ENCODE measurements around the gene KRTAP12-2. TPM values are rescaled to one million over a fixed set of nuclear protein-coding genes. Genes with fewer than 3 reads are reported as not detected.
"Not testable (repeated sequence)": the region's sequence is repeated elsewhere in the genome, so short reads cannot be mapped to it uniquely, and the experiment has no call there.

KRTAP12-2 gene
- total and polyA plus RNA-seq, 3 donors from 2014 or later: 0.79 TPM; not detected in 2

DNA sequence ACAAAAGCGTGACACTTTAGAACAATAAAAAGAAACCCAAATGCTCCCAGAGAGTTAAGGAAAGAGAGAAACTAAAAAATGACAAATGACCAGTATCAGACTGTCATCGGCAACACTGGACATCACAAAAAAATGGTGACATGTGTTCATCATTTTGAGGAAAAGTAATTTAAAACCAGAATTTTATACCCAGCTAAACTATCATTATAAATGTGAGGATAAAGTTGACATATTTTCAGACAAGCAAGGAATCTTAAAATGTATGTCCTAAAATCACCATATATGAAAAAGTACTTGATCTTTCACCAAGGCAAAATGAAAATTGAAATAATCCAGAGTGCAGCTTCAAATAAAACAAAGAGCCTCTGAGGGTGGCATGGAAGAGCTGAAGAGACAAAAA lies 21.8 kb downstream of the KRTAP12-2 start:
- Histone ChIP-seq H3K4me1 (no peaks in the 10 kb centered on the region), H3K9me3 (no peaks in the 10 kb centered on the region), H3K4me3 (no peak overlapping the region), H3K27me3 (no peaks in the 10 kb centered on the region), H3K27ac (no peak overlapping the region), H3K36me3 (ENCODE audit: low read depth, missing control alignments) (no peaks in the 10 kb centered on the region)
- intact Hi-C loops (cut with DNase I; ENCODE audit: low total_unique reads): no loop called here
- TF ChIP-seq POLR2A (IDR thresholded peaks at IDR 0.05) (no peak), CTCF (IDR thresholded peaks at IDR 0.05) (no peak)
- 46 to 47% methylated on average over 2 of the region's 2 CpGs for WGBS, 2 donors
- no peak for DNase-seq

GRCh38 chr21:44643741-44644310 lies 22.9 kb downstream of the KRTAP12-2 start:
- no peak overlapping the region for H3K4me3 ChIP-seq
- H3K27me3 ChIP-seq: no peaks in the 10 kb centered on the region
- no peaks in the 10 kb centered on the region for H3K9me3 ChIP-seq
- no peaks in the 10 kb centered on the region for H3K4me1 ChIP-seq
- 60 to 79% methylated on average over 14 of the region's 14 CpGs for WGBS, 2 donors
- no peak overlapping the region for H3K27ac ChIP-seq
- TF ChIP-seq CTCF (IDR thresholded peaks at IDR 0.05): no peak
- no peak for TF ChIP-seq POLR2A (IDR thresholded peaks at IDR 0.05)
- DNase-seq: no peak
- intact Hi-C loops (cut with DNase I; ENCODE audit: low total_unique reads): no loop called here
- no peaks in the 10 kb centered on the region for H3K36me3 ChIP-seq (ENCODE audit: low read depth, missing control alignments)

- WGBS, 2 donors: 90 to 93% methylated on average over 5 of the region's 5 CpGs
- Histone ChIP-seq H3K9me3 (no peaks in the 10 kb centered on the region), H3K27ac (no peak overlapping the region), H3K27me3 (no peaks in the 10 kb centered on the region), H3K36me3 (ENCODE audit: low read depth, missing control alignments) (no peaks in the 10 kb centered on the region), H3K4me1 (no peaks in the 10 kb centered on the region), H3K4me3 (no peak overlapping the region)
- no peak for DNase-seq
- intact Hi-C loops (cut with DNase I; ENCODE audit: low total_unique reads): no loop called here
- TF ChIP-seq CTCF (IDR thresholded peaks at IDR 0.05): no peak
Measured at GRCh38 chr21:44640761-44641160, 26.0 kb downstream of the KRTAP12-2 start.

DNA sequence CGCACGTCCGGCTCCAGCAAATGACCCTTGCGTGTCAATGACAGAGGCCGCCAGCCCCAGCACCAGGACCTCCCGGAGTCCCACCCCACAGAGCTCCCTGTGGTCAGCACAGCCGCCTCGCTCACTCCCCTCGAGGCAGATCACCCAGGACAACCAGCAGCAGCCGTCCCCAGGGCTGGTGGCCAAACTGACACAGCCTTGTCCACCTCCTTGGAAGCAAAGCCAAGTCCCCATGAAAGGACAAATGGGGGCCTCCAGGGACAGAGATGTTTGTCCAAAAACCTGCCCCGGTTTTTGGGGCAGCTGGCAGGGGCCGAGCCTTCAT lies 27.4 kb downstream of the KRTAP12-2 start:
- 82% methylated on average over 12 of the region's 12 CpGs; no CpG with 5 or more reads in 1 of the 2 donors for WGBS, 2 donors
- H3K36me3 ChIP-seq (ENCODE audit: low read depth, missing control alignments): no peaks in the 10 kb centered on the region
- intact Hi-C loops (cut with DNase I; ENCODE audit: low total_unique reads): no loop called here
- H3K4me3 ChIP-seq: no peak overlapping the region
- no peaks in the 10 kb centered on the region for H3K9me3 ChIP-seq
- no peaks in the 10 kb centered on the region for H3K27me3 ChIP-seq
- TF ChIP-seq CTCF (IDR thresholded peaks at IDR 0.05) (no peak), POLR2A (IDR thresholded peaks at IDR 0.05) (no peak)
- no peaks in the 10 kb centered on the region for H3K4me1 ChIP-seq
- no peak for DNase-seq
- H3K27ac ChIP-seq: no peak overlapping the region

DNA sequence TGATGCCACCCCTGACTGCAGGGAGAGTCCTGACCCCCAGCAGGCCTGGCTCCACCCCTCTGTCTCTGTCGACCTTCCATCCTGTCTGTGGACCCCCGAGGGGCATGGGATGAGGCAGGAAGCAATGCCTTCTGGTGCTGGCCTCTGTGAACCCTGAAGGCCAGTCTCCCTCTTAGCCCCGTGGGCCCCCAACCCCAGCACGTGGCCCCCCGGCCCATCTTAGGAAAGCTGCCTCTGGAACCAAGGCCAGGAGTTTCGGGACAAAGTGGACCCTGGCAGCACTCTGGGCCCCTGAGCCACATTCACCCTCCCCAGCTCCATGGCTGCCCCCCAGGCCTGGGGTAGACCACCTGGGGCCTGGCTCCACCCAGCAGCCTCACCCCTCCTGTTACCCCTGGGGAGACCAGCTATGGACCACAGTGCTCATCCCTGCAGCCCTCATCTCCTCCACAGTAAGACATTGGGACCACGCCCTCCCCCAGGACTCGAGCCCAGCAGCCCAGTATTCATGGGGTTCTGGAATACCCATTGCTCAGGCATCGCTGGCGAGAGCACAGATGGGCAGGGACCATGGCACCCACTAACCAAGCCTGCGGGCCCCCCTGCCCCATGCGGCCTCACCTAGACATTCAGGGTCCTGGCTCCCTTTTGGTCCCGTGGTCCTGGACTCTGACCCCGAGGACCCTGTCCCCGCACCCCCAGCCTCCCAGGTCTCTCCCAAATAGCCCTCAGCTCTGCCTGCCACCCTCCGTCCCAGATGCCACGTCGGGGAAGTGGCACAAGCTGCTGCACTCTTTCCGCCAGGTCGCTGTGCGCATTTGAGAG lies 28.0 kb downstream of the KRTAP12-2 start:
- H3K9me3 ChIP-seq; H3K4me1 ChIP-seq; H3K27me3 ChIP-seq; H3K4me3 ChIP-seq; H3K36me3 ChIP-seq (ENCODE audit: low read depth, missing control alignments); DNase-seq; H3K27ac ChIP-seq; intact Hi-C loops (cut with DNase I; ENCODE audit: low total_unique reads): not testable (repeated sequence)
- WGBS, 2 donors: 81 to 93% methylated on average over 7 to 21 of the region's 21 CpGs

- H3K4me3 ChIP-seq: not testable (repeated sequence)
Measured at GRCh38 chr21:44637851-44638348, 28.8 kb downstream of the KRTAP12-2 start.

More at GRCh38 chr21:44637851-44638348, 28.8 kb downstream of the KRTAP12-2 start:
- H3K27ac ChIP-seq; DNase-seq; H3K27me3 ChIP-seq; H3K9me3 ChIP-seq; intact Hi-C loops (cut with DNase I; ENCODE audit: low total_unique reads); H3K4me1 ChIP-seq; H3K36me3 ChIP-seq (ENCODE audit: low read depth, missing control alignments): not testable (repeated sequence)
- 56 to 65% methylated on average over 5 to 11 of the region's 12 CpGs for WGBS, 2 donors
